Activated CD8-positive, alpha-beta T cell treated with anti-CD3 and anti-CD28 coated beads for 36 hours (primary cell): ENCODE measurements around the gene FBXO46. TPM values are rescaled to one million over a fixed set of nuclear protein-coding genes. Genes with fewer than 3 reads are reported as not detected.

Experiments used
- ATAC-seq: fragments of 200-7000 bp; cut with Tn5 transposase; one replicate; pipeline ENCODE4 v1.10.0; 2021; ENCODE audit warnings: mild to moderate bottlenecking, moderate library complexity
- CTCF ChIA-PET: fragments of 350-600 bp; sonication (Branson Sonifier 250); formaldehyde crosslinking; loops from one replicate; lab custom pipeline; 2021; ENCODE audit warnings: antibody characterized with exemption; lab: Charles Lee
- POLR2A ChIA-PET: fragments of 350-600 bp; sonication (Branson Sonifier 250); formaldehyde crosslinking; loops from one replicate; lab custom pipeline; 2021; ENCODE audit warnings: antibody characterized with exemption; lab: Charles Lee
- DNase-seq: peaks from one replicate; pipeline ENCODE4 v3.0.0-alpha.2; 2020
- H3K27ac Mint-ChIP-seq: one replicate; pipeline ENCODE4 v1.8.0; 2021; ENCODE audit warnings: mild to moderate bottlenecking, mixed read lengths
- H3K27me3 Mint-ChIP-seq: one replicate; pipeline ENCODE4 v1.8.0; 2021; ENCODE audit warnings: mixed read lengths
- H3K36me3 Mint-ChIP-seq: one replicate; pipeline ENCODE4 v1.8.0; 2021; ENCODE audit warnings: low read depth, mixed read lengths
- H3K4me1 Mint-ChIP-seq: one replicate; pipeline ENCODE4 v1.8.0; 2021; ENCODE audit warnings: low read depth, mixed read lengths
- H3K4me3 Mint-ChIP-seq: one replicate; pipeline ENCODE4 v1.8.0; 2021; ENCODE audit warnings: mild to moderate bottlenecking, moderate library complexity, mixed read lengths
- H3K9me3 Mint-ChIP-seq: one replicate; pipeline ENCODE4 v1.8.0; 2021; ENCODE audit warnings: mixed read lengths
- intact Hi-C: fragments of 100-400 bp; cut with micrococcal nuclease; formaldehyde crosslinking; loops from one replicate; pipeline ENCODE4 v1.10.0; 2022
- total RNA-seq, 2 experiments: library from RNA; stranded (reverse); gene quantifications; one replicate each; pipeline ENCODE4 v1.2.3, GENCODE V29; 2021
- TF ChIP-seq, protein P1 (sequence below): fragments of 200-600 bp; IDR thresholded peaks from one replicate; pipeline ENCODE4 v1.8.0; 2022; ENCODE audit warnings: antibody characterized with exemption, mild to moderate bottlenecking

The FBXO46 gene
- total RNA-seq, 2 experiments from 2014 or later: 28.6 to 34.7 TPM

DNA sequence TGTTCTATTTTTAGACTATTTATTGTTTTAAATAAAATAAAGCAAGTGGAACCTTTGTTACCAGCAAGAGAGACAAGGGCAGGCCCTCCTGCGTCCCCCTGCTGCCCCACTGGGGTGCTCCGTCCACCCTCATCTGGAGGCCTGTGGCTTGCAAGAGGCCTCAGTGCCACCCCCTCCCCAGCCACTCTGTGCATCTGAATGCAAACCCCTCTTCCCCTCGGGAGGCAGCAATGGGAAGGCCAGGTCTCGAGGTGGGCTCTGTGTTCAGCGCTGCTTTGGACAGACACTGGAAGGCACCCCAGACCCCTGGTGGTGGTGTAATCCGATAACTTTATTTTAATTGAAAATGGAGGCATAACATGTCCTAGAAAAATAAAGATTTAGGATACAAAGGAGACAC, 33.8 kb upstream of the FBXO46 start:
- ChIA-PET CTCF (interaction anchor here (2.0 kb wide), 1 partner anchor 85 kb away, joined by 4 read pairs; no protein-coding TSS in a partner anchor), POLR2A (no interaction called here)
- TF ChIP-seq, protein P1, sequence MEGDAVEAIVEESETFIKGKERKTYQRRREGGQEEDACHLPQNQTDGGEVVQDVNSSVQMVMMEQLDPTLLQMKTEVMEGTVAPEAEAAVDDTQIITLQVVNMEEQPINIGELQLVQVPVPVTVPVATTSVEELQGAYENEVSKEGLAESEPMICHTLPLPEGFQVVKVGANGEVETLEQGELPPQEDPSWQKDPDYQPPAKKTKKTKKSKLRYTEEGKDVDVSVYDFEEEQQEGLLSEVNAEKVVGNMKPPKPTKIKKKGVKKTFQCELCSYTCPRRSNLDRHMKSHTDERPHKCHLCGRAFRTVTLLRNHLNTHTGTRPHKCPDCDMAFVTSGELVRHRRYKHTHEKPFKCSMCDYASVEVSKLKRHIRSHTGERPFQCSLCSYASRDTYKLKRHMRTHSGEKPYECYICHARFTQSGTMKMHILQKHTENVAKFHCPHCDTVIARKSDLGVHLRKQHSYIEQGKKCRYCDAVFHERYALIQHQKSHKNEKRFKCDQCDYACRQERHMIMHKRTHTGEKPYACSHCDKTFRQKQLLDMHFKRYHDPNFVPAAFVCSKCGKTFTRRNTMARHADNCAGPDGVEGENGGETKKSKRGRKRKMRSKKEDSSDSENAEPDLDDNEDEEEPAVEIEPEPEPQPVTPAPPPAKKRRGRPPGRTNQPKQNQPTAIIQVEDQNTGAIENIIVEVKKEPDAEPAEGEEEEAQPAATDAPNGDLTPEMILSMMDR: no peak
- H3K27me3 Mint-ChIP-seq: peaks cover 11% of the 10 kb centered on the region
- H3K4me3 Mint-ChIP-seq: no peak overlapping the region
- H3K4me1 Mint-ChIP-seq: peaks cover 3% of the 10 kb centered on the region
- ATAC-seq (no peak), DNase-seq (no peak)
- no peaks in the 10 kb centered on the region for H3K36me3 Mint-ChIP-seq
- H3K9me3 Mint-ChIP-seq: no peaks in the 10 kb centered on the region
- intact Hi-C loops: no loop called here
- no peak overlapping the region for H3K27ac Mint-ChIP-seq

DNA sequence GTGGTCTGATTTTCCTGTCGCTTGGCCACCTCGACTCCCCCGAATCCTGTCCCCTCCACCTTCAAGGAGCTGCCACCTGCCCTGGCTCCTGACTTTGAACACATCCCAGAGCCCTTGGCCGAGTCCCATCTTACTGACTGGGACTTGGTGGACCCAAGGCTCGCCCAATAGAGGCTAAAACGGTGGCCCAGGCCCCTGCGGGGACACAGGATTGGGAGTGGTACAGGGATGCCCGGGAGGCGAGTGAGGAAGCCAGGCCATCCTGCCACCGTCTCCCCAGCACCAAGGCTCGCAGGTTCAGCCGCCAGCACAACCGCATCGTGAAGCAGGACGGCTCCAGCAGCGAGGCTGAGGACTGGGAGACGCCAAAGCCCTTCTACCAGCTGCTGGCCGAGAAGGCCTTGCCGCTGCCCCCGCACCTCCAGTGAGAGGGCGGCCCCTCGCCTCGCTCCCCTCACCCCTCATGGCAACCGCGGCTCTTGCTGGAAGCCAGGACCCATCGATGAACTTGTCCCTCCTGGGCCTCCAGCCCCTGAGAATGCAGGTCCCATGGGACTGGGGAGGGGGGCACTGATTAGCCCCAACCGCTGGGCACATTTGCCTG, 33.1 kb upstream of the FBXO46 start:
- ChIA-PET POLR2A (no interaction called here), CTCF (interaction anchor here (1.2 to 2.0 kb wide), 2 partner anchors 53 to 86 kb away, joined by 4 read pairs; no protein-coding TSS in a partner anchor)
- no peak for DNase-seq
- Mint-ChIP-seq H3K9me3 (no peaks in the 10 kb centered on the region), H3K27ac (no peak overlapping the region), H3K4me3 (no peak overlapping the region), H3K27me3 (peaks cover 11% of the 10 kb centered on the region), H3K4me1 (peaks cover 3% of the 10 kb centered on the region), H3K36me3 (no peaks in the 10 kb centered on the region)
- TF ChIP-seq, protein P1: no peak
- ATAC-seq: no peak
- intact Hi-C loops: no loop called here

DNA sequence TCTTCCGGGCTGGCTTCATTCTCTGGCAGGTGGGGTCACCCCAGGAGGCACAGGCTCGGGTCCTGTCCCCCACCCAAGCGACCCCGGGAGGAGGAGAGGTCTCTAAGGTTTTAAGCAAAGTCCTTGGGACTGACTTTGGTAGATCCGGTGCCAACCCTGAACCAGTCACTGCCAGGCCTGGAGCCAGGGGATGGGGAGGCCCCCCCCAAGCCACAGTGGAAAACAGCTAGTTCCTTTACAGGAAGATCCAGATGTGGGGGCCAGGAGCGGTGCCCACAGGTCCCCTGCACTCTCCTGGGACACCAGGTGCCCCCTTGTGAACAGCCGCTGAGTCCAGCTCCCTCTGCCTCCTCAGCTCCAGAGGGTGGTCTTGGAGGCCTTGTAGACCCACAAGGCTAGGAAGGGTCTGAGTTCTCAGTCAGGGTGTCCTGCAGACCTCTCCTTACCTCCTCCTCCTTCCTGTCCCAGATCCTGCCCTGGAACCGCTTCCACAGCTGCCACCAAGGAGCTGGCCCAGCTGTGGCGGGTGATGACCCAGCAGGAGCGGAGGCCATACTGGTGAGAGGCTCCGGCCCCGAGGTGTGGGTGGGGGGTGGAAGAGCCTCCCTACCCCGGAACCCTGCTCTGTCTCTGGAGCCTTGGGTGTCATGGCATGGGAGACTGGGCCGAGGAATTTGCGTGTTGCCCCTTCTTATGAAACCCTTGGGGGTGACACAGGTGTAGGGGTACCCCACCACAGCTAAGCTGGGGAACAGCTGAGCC, 32.4 kb upstream of the FBXO46 start:
- H3K27me3 Mint-ChIP-seq: peaks cover 11% of the 10 kb centered on the region
- H3K9me3 Mint-ChIP-seq: no peaks in the 10 kb centered on the region
- H3K4me3 Mint-ChIP-seq: no peak overlapping the region
- peaks cover 3% of the 10 kb centered on the region for H3K4me1 Mint-ChIP-seq
- intact Hi-C loops: no loop called here
- TF ChIP-seq, protein P1: no peak
- POLR2A ChIA-PET: no interaction called here
- CTCF ChIA-PET: interaction anchor here (1.0 to 2.0 kb wide), 4 partner anchors 13 to 87 kb away, joined by 3 to 4 read pairs (median 4); partner anchors contain the start of genes QPCTL and SNRPD2
- DNase-seq (no peak), ATAC-seq (no peak)
- H3K36me3 Mint-ChIP-seq: no peaks in the 10 kb centered on the region
- H3K27ac Mint-ChIP-seq: no peak overlapping the region

DNA sequence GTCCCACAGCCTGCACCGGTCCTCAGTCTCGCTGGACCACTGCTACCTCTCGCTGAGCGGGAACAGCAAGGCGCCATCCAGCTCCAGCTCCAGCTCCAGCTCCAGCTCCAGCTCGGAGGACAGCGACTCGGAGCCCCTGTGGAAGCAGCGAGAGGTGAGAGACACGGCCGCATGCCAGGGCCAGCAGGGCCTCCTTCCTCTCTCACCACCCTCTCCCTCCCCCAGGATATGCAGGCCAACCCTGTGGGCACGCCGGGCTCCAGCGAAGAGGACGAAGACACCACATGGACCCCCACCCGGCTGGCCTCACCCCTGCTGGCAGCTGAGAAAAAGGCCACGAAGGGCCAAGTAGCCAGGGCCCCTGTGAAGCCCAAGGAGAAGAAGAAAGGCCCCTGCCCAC, 31.0 kb upstream of the FBXO46 start:
- ChIA-PET POLR2A (no interaction called here), CTCF (no interaction called here)
- Mint-ChIP-seq H3K4me3 (no peak overlapping the region), H3K4me1 (no peaks in the 10 kb centered on the region), H3K36me3 (no peaks in the 10 kb centered on the region), H3K27me3 (peaks cover 9% of the 10 kb centered on the region), H3K27ac (no peak overlapping the region), H3K9me3 (no peaks in the 10 kb centered on the region)
- intact Hi-C loops: no loop called here
- TF ChIP-seq, protein P1: no peak
- DNase-seq (no peak), ATAC-seq (no peak)

DNA sequence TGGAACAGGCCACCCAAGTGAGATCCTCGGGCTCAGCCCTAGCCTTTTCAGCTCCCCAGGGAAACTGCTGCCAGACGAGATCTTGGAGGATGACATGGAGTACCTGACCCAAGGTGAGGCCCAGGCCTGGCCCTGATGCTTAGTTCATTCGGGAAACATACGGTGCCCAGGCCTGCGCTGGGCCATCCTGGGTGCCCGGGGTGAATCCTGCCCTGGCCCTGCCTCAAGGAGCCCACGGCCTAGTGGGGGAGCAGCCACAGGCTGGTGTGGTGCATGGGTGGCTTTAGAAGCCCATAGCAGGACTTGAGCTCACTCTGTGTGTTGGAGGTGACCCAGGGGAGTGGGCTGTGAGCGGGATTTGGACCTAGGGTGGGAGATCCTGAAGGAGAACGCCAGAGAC, 28.2 kb upstream of the FBXO46 start:
- intact Hi-C loops: no loop called here
- CTCF ChIA-PET: interaction anchor here (1.2 to 4.9 kb wide), 2 partner anchors 10 to 58 kb away, joined by 3 to 19 read pairs; partner anchors contain the start of gene SIX5

More for the DNA sequence above, 28.2 kb upstream of the FBXO46 start:
- DNase-seq (no peak), ATAC-seq (no peak)
- Mint-ChIP-seq H3K36me3 (no peaks in the 10 kb centered on the region), H3K9me3 (no peaks in the 10 kb centered on the region), H3K27me3 (peaks cover 2% of the 10 kb centered on the region), H3K4me1 (no peaks in the 10 kb centered on the region), H3K4me3 (no peak overlapping the region), H3K27ac (no peak overlapping the region)
- TF ChIP-seq, protein P1: no peak
- POLR2A ChIA-PET: interaction anchor here (0.8 kb wide), 1 partner anchor 25 kb away, joined by 3 read pairs; no protein-coding TSS in a partner anchor
